Choroid plexus epithelial cell (primary cell): ENCODE measurements around the gene FAM98C.
A peak's percentile ranks its signal among the peaks of the same experiment; 100 is the strongest.

Experiments used
- DNase-seq: peaks from one replicate; pipeline ENCODE4 v3.0.0-alpha.2; 2010; ENCODE audit warnings: low read depth
- H3K4me3 ChIP-seq: 2 replicates; pipeline ENCODE4 v1.5.1; 2011; ENCODE audit warnings: low read depth, mild to moderate bottlenecking, control low read depth, low read length, moderate library complexity
- TF ChIP-seq, protein P1 (sequence below): conservative IDR thresholded peaks from 2 replicates; pipeline ENCODE4 v1.5.1; 2011; ENCODE audit warnings: low read depth, mild to moderate bottlenecking, control low read depth, inconsistent platforms, low read length, moderate library complexity

Gene FAM98C

DNA sequence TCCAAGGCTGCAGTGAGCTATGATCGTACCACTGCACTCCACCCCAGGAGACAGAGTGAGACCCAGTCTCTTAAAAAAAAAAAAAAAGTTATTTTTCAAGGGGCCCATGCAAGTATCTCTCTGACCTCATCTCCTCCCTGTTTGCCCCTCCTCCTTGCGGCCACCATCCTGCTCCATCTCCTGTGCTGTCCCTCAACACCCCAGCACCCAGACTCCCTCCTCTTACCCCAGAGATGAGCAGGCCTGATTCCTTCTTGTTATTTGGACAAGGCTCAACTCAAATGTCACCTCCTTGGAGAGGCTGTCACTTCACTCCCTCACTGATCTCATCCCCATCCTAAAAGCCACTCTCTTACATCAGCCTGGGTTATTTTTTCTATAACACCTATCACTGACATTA lies 35.0 kb downstream of the FAM98C start:
- TF ChIP-seq, protein P1, sequence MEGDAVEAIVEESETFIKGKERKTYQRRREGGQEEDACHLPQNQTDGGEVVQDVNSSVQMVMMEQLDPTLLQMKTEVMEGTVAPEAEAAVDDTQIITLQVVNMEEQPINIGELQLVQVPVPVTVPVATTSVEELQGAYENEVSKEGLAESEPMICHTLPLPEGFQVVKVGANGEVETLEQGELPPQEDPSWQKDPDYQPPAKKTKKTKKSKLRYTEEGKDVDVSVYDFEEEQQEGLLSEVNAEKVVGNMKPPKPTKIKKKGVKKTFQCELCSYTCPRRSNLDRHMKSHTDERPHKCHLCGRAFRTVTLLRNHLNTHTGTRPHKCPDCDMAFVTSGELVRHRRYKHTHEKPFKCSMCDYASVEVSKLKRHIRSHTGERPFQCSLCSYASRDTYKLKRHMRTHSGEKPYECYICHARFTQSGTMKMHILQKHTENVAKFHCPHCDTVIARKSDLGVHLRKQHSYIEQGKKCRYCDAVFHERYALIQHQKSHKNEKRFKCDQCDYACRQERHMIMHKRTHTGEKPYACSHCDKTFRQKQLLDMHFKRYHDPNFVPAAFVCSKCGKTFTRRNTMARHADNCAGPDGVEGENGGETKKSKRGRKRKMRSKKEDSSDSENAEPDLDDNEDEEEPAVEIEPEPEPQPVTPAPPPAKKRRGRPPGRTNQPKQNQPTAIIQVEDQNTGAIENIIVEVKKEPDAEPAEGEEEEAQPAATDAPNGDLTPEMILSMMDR, result no peak
- no peak overlapping the region for H3K4me3 ChIP-seq
- DNase-seq, result no peak

DNA sequence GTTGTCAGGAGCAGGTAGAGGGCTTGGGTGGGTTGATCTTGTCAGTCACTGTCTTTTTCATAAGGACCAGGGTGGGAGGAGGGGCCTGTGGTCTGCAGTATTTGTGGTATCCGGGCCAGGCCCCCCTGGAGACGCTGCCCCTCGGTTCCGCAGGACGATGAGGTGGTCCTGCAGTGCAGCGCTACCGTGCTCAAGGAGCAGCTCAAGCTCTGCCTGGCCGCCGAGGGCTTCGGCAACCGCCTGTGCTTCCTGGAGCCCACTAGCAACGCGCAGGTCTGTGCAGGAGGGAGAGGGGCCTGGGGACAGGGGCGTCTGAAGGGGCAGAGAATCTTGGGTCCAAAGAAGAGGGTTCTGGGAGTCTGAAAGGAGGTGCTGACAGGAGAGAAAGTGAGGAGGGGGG lies 37.7 kb downstream of the FAM98C start:
- no peak for DNase-seq
- TF ChIP-seq, protein P1, result no peak
- no peak overlapping the region for H3K4me3 ChIP-seq

DNA sequence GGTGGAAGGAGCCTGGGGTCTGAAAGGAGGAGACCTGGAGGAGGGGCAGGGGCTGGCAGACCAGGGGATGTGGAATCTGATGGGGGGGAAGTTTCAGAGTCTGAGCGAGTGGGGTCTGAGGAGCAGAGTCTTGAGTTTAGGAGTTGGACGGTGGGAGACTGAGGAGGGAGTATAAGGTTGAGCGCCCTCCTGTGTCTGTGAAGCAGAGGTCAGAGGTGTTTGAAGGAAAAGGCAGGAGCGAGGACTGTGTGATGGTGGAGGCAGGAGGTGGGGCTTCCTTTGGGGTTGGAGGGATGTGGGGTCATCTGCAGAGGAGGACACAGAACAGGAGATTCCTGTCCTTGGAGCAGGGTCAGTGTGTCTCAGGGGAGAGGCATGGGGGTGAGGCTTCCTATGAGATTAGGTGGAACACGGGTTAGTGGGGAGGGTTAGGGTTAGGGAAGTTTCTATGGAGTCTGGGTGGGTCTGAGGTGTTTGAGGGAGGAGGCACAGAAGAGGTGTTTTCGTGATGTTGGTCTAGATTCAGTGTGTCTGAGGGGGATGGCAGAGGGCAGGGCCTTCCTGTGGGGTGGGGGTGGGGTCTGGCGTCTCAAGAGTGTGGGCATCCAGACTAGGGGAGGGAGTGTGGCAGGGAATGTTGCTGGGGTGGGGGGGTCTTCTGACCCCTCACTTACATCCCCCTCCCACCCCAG lies 38.9 kb downstream of the FAM98C start:
- no peak for DNase-seq
- H3K4me3 ChIP-seq, result no peak overlapping the region
- TF ChIP-seq, protein P1, result peak; percentile 17

DNA sequence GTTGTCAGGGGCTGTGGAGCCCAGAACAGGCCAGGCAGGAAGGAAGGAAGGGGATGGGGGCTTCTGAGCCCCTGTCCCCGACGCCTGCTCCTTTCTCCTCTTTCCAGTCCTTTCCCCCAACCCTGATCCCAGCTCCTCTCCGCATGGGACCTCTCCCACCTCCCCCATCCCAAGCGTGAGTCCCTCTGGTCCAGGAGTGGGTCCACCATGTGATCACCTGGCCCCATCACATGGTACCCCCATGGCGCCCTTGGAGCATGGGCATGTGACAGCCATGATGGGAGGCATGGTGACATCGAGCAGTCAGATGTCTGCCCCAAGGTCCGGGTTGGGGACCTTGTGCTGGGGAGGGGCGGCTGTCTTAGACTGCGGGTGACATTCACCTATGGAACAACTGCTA lies 39.8 kb downstream of the FAM98C start:
- no peak for DNase-seq
- no peak overlapping the region for H3K4me3 ChIP-seq
- TF ChIP-seq, protein P1, result no peak

DNA sequence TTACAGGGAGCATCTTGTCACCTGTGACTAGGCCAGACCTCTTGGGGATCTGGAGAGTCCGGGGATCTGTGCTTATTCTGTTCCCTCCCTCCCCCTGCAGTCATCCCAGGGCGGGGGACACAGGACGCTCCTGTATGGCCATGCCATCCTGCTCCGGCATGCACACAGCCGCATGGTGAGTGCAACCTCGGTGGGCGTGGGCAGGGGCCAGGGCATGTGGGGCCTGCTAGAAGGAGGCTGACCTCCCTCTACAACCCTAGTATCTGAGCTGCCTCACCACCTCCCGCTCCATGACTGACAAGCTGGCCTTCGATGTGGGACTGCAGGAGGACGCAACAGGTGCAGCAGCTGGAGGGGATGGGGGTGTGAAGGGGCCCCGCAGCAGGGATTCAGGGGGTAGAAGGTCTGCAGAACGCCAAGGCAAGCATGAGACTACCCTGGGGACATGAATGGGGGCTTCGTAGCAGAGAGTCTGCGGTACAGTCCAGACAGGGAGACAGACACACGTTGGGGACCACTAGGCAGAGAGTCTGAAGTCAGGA lies 40.6 kb downstream of the FAM98C start:
- no peak for DNase-seq
- TF ChIP-seq, protein P1, result no peak

DNA sequence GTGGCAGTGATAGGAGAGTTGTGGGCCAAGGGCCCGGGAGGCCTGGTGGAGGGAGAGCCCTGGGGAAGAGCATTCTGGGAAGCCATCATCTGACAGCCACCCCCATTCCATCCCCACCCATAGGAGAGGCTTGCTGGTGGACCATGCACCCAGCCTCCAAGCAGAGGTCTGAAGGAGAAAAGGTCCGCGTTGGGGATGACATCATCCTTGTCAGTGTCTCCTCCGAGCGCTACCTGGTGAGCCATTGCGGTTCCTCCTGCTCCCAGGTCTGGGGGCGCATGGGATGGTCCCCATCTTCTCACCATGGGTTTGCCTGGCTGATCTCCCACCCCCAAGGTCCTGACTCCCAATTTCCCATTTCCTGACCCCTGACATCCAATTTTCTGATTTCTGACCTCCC lies 41.1 kb downstream of the FAM98C start:
- TF ChIP-seq, protein P1, result no peak
- DNase-seq, result no peak
- H3K4me3 ChIP-seq, result no peak overlapping the region

More for the DNA sequence above, 40.6 kb downstream of the FAM98C start:
- no peak overlapping the region for H3K4me3 ChIP-seq

DNA sequence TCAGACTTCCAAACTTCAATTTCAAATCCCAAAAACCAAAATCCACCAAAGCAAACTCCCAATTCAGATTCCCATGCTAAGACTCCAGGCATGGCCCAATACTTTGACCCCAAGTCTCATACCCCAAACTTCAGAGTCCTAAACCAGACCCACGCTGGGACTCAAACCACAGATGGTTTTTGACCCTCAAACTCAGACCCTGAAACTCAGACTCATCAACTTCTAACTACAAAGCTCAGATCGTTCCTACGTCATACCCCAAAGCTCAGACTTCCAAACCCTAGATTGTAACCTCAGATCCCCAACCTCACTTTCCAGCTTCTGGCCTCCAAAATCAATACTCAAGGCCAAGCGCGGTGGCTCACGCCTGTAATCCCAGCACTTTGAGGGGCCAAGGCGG lies 42.5 kb downstream of the FAM98C start:
- TF ChIP-seq, protein P1, result no peak
- no peak overlapping the region for H3K4me3 ChIP-seq
- DNase-seq, result no peak
